ENCODE results near the gene TSC22D2. TPM values are rescaled to one million over a fixed set of nuclear protein-coding genes. Genes with fewer than 3 reads are reported as not detected.

TSC22D2 gene
- total and polyA plus RNA-seq, 2 donors (not counting 3 experiments of a cell fraction or from before 2014, with no cell fraction given) = 7.6 to 43.9 TPM

- H3K27ac ChIP-seq (ENCODE audit: insufficient read depth, low read depth, low read length) = no peak overlapping the region
- FAIRE-seq (no peak), DNase-seq (ENCODE audit: low read depth, low spot score) (no peak)
- POLR2A ChIA-PET = no interaction called here
- H3K27me3 ChIP-seq (ENCODE audit: control insufficient read depth in 2 of 2, insufficient read depth in 2 of 2, low read length in 2 of 2) = no peaks in the 10 kb centered on the region
- no peak for TF ChIP-seq JUN (IDR thresholded peaks at IDR 0.05; ENCODE audit: borderline replicate concordance, insufficient read depth, insufficient read length, low read depth)
- TF ChIP-seq GATA2 (IDR thresholded peaks at IDR 0.05; ENCODE audit: insufficient read depth, insufficient read length, low read depth, low read length) = no peak
- no peak for TF ChIP-seq MAX (IDR thresholded peaks at IDR 0.05; ENCODE audit: insufficient read depth, insufficient read length)
- TF ChIP-seq EZH2 (IDR thresholded peaks at IDR 0.05; ENCODE audit: borderline replicate concordance, low read depth, low read length, severe bottlenecking) = no peak
- TF ChIP-seq, protein P1, sequence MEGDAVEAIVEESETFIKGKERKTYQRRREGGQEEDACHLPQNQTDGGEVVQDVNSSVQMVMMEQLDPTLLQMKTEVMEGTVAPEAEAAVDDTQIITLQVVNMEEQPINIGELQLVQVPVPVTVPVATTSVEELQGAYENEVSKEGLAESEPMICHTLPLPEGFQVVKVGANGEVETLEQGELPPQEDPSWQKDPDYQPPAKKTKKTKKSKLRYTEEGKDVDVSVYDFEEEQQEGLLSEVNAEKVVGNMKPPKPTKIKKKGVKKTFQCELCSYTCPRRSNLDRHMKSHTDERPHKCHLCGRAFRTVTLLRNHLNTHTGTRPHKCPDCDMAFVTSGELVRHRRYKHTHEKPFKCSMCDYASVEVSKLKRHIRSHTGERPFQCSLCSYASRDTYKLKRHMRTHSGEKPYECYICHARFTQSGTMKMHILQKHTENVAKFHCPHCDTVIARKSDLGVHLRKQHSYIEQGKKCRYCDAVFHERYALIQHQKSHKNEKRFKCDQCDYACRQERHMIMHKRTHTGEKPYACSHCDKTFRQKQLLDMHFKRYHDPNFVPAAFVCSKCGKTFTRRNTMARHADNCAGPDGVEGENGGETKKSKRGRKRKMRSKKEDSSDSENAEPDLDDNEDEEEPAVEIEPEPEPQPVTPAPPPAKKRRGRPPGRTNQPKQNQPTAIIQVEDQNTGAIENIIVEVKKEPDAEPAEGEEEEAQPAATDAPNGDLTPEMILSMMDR (IDR thresholded peaks at IDR 0.05; ENCODE audit: extremely low read depth in 1 of 2, insufficient read depth in 1 of 2, low read depth in 1 of 2, low read length in 2 of 2) = no peak
- H3K4me1 ChIP-seq (ENCODE audit: control insufficient read depth, extremely low read depth, insufficient read depth, low read length) = peaks cover 7% of the 10 kb centered on the region
- no TSS peak for BruUV-seq (replicated peaks)
- H4K20me1 ChIP-seq (replicated peaks; ENCODE audit: control insufficient read depth, extremely low read depth, insufficient read depth, low read length) = no peaks in the 10 kb centered on the region
- no peaks in the 10 kb centered on the region for H3K79me2 ChIP-seq (ENCODE audit: control insufficient read depth, insufficient read depth, low read length)
- no peaks in the 10 kb centered on the region for H3K9me1 ChIP-seq (replicated peaks; ENCODE audit: control insufficient read depth, extremely low read depth, insufficient read depth, low read length)
- no peak overlapping the region for H3K9ac ChIP-seq (replicated peaks; ENCODE audit: extremely low read depth, insufficient read depth, low read length)
- dilution Hi-C loops (cut with MboI; ENCODE audit: extremely low pct_ligation_motif_present, low sequenced_read_pairs) (no loop called here), intact Hi-C loops (cut with micrococcal nuclease) (no loop called here)
- no peak overlapping the region for H3K4me3 ChIP-seq (replicated peaks in 1 of 3; ENCODE audit: insufficient read depth in 1 of 3, low read depth in 1 of 3, low read length in 3 of 3)
- no peaks in the 10 kb centered on the region for H3K36me3 ChIP-seq (ENCODE audit: control insufficient read depth in 2 of 2, extremely low read depth in 1 of 2, insufficient read depth in 2 of 2, low read length in 2 of 2)
- no peaks in the 10 kb centered on the region for H3K9me3 ChIP-seq (replicated peaks; ENCODE audit: control insufficient read depth, insufficient read depth, low read length)
- H3K4me2 ChIP-seq (ENCODE audit: insufficient read depth, low read length) = no peak overlapping the region
- CTCF ChIA-PET = no interaction called here
- no peak overlapping the region for H2AFZ ChIP-seq (ENCODE audit: low read depth, low read length)
Measured at GRCh38 chr3:150399060-150399459, 9.0 kb upstream of the TSC22D2 start.

GRCh38 chr3:150401285-150401684 is 6.8 kb upstream of the TSC22D2 start:
- Histone ChIP-seq H3K9me1 (replicated peaks; ENCODE audit: control insufficient read depth, extremely low read depth, insufficient read depth, low read length) (no peaks in the 10 kb centered on the region), H3K4me3 (replicated peaks in 1 of 3; ENCODE audit: insufficient read depth in 1 of 3, low read depth in 1 of 3, low read length in 3 of 3) (no peak overlapping the region), H3K36me3 (ENCODE audit: control insufficient read depth in 2 of 2, extremely low read depth in 1 of 2, insufficient read depth in 2 of 2, low read length in 2 of 2) (no peaks in the 10 kb centered on the region), H4K20me1 (replicated peaks; ENCODE audit: control insufficient read depth, extremely low read depth, insufficient read depth, low read length) (no peaks in the 10 kb centered on the region), H3K9ac (replicated peaks; ENCODE audit: extremely low read depth, insufficient read depth, low read length) (no peak overlapping the region), H3K9me3 (replicated peaks; ENCODE audit: control insufficient read depth, insufficient read depth, low read length) (no peaks in the 10 kb centered on the region), H3K27me3 (ENCODE audit: control insufficient read depth in 2 of 2, insufficient read depth in 2 of 2, low read length in 2 of 2) (no peaks in the 10 kb centered on the region), H2AFZ (ENCODE audit: low read depth, low read length) (no peak overlapping the region), H3K4me1 (ENCODE audit: control insufficient read depth, extremely low read depth, insufficient read depth, low read length) (peaks cover 8% of the 10 kb centered on the region), H3K4me2 (ENCODE audit: insufficient read depth, low read length) (no peak overlapping the region), H3K27ac (ENCODE audit: insufficient read depth, low read depth, low read length) (no peak overlapping the region), H3K79me2 (ENCODE audit: control insufficient read depth, insufficient read depth, low read length) (no peaks in the 10 kb centered on the region)
- FAIRE-seq (no peak), DNase-seq (ENCODE audit: low read depth, low spot score) (no peak)
- TF ChIP-seq GATA2 (IDR thresholded peaks at IDR 0.05; ENCODE audit: insufficient read depth, insufficient read length, low read depth, low read length) = no peak
- TF ChIP-seq JUN (IDR thresholded peaks at IDR 0.05; ENCODE audit: borderline replicate concordance, insufficient read depth, insufficient read length, low read depth) = no peak
- no peak for TF ChIP-seq EZH2 (IDR thresholded peaks at IDR 0.05; ENCODE audit: borderline replicate concordance, low read depth, low read length, severe bottlenecking)
- TF ChIP-seq, protein P1 (IDR thresholded peaks at IDR 0.05; ENCODE audit: extremely low read depth in 1 of 2, insufficient read depth in 1 of 2, low read depth in 1 of 2, low read length in 2 of 2) = no peak
- TF ChIP-seq MAX (IDR thresholded peaks at IDR 0.05; ENCODE audit: insufficient read depth, insufficient read length) = no peak
- TF ChIP-seq POLR2A (IDR thresholded peaks at IDR 0.05; ENCODE audit: low read depth, low read length) = no peak
- TF ChIP-seq MYC (IDR thresholded peaks at IDR 0.05; ENCODE audit: low read depth, low read length) = no peak
- TF ChIP-seq FOS (IDR thresholded peaks at IDR 0.05; ENCODE audit: borderline replicate concordance, insufficient read depth, low read length) = no peak
- TF ChIP-seq POLR2AphosphoS5 (IDR thresholded peaks at IDR 0.05; ENCODE audit: insufficient read depth, low read depth, low read length) = no peak
- intact Hi-C loops (cut with micrococcal nuclease) = no loop called here
- no TSS peak for BruUV-seq (replicated peaks)
- ChIA-PET POLR2A (no interaction called here), CTCF (interaction anchor here (1.5 kb wide), 1 partner anchor 94 kb away, joined by 4 read pairs; no protein-coding TSS in a partner anchor)
- dilution Hi-C loops (cut with MboI; ENCODE audit: extremely low pct_ligation_motif_present, low sequenced_read_pairs) = loop anchor here (25.0 kb wide), 1 partner anchor 164 kb away; no protein-coding TSS in a partner anchor

Measured in endothelial cell of umbilical vein (primary cell).